ENCODE results near the gene SHTN1.

DNA sequence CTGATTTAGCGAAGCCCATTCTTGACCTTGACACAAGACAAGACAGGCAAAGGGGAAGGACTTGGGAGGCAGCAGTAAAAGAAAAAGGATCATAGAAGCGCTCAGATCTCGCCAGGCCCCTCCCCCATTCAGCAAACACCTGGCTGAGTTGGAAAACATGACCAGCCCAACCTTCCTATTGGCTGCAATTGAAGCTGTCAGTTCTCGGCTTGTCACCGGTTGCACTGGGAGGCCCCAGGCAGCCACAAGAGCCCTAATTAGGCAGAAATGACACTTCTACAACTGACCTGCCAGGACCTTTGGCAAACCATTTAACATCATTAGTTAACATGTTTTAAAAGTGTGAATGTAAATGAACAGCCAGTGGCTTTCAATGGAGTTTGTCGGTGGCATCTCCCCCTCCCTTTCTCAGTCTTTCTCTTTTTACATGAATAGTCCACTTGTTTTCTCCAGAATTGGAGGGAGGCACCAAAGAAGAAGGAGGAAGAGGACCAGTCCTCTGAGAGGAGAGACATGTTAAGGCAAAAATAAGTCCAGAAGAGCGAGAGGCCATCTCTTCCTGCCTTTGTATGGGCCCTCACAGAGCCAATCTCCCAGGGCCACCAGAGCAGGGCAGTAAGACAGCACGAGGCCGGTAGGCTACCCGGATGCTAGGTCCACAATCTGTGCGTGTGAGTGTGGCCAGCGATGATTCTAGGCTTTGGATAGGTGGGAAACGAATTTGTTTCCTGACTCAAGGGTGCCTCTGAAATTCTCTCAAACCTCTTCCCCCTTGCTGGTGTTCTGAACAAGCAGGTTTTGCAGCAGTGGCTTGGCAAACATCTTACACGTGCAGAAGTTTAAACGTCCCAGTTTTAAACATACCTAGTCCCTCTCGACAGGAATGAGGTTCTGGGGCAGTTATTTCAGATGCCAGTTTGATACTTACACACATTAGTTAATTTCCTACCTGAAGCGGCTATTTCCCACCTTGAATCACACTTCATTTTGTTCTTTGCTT lies 170.7 kb downstream of the SHTN1 start:
- TF ChIP-seq EZH2 (IDR thresholded peaks at IDR 0.05; ENCODE audit: insufficient read depth, poor library complexity, severe bottlenecking) = no peak
- no peak for TF ChIP-seq EZH2phosphoT487 (IDR thresholded peaks at IDR 0.05; ENCODE audit: insufficient read depth, low read depth)

All from GM23248 (cell line).